Mesendoderm (in vitro differentiated cells): Measurements from ENCODE around the gene MYO18B.

Experiments used
- DNase-seq: peaks from one replicate; pipeline ENCODE4 v3.0.0; 2013
- H2AK5ac ChIP-seq: 2 replicates; pipeline ENCODE4 v1.6.1; 2013; ENCODE audit warnings: low read length, inconsistent platforms
- H2BK120ac ChIP-seq: 2 replicates; pipeline ENCODE4 v1.6.1; 2013; ENCODE audit warnings: low read depth, mild to moderate bottlenecking, low read length, moderate library complexity, mixed read lengths
- H2BK15ac ChIP-seq: replicated peaks from 2 replicates; pipeline ENCODE4 v1.6.1; 2013; ENCODE audit warnings: low read depth, mild to moderate bottlenecking, moderate library complexity
- H2BK5ac ChIP-seq: 2 replicates; pipeline ENCODE4 v1.6.1; 2013; ENCODE audit warnings: low read length, inconsistent platforms
- H3K18ac ChIP-seq: 2 replicates; pipeline ENCODE4 v1.6.1; 2013; ENCODE audit warnings: mild to moderate bottlenecking, low read length, mixed read lengths
- H3K23ac ChIP-seq: one replicate; pipeline ENCODE4 v1.6.1; 2013; ENCODE audit warnings: low read length
- H3K27ac ChIP-seq: 2 replicates; pipeline ENCODE4 v1.5.1; 2013; ENCODE audit warnings: low read depth, mild to moderate bottlenecking, inconsistent platforms, low read length, moderate library complexity
- H3K27me3 ChIP-seq: 2 replicates; pipeline ENCODE4 v1.6.1; 2013; ENCODE audit warnings: low read length, control low read depth, mild to moderate bottlenecking, inconsistent platforms; ENCODE audit not compliant: insufficient read depth, poor library complexity
- H3K36me3 ChIP-seq: 2 replicates; pipeline ENCODE4 v1.6.1; 2013; ENCODE audit warnings: low read length, inconsistent platforms; ENCODE audit not compliant: control insufficient read depth, insufficient read depth
- H3K4ac ChIP-seq: one replicate; pipeline ENCODE4 v1.6.1; 2013; ENCODE audit warnings: low read depth, mild to moderate bottlenecking, low read length, moderate library complexity
- H3K4me1 ChIP-seq: 2 replicates; pipeline ENCODE4 v1.6.1; 2013; ENCODE audit warnings: low read depth, low read length, inconsistent platforms; ENCODE audit not compliant: control insufficient read depth
- H3K4me2 ChIP-seq: 2 replicates; pipeline ENCODE4 v1.6.1; 2013; ENCODE audit warnings: low read length
- H3K4me3 ChIP-seq: 2 replicates; pipeline ENCODE4 v1.5.1; 2013; ENCODE audit warnings: mild to moderate bottlenecking, low read length
- H3K56ac ChIP-seq: one replicate; pipeline ENCODE4 v1.6.1; 2013; ENCODE audit warnings: low read length
- H3K79me1 ChIP-seq: 2 replicates; pipeline ENCODE4 v1.6.1; 2013; ENCODE audit warnings: low read length, inconsistent platforms
- H3K79me2 ChIP-seq: 2 replicates; pipeline ENCODE4 v1.6.1; 2013; ENCODE audit warnings: mild to moderate bottlenecking, low read length; ENCODE audit not compliant: control insufficient read depth, insufficient read depth
- H3K9ac ChIP-seq: 2 replicates; pipeline ENCODE4 v1.6.1; 2013; ENCODE audit warnings: low read length, inconsistent platforms
- H4K5ac ChIP-seq: one replicate; pipeline ENCODE4 v1.6.1; 2013; ENCODE audit warnings: low read length
- H4K8ac ChIP-seq: one replicate; pipeline ENCODE4 v1.6.1; 2013; ENCODE audit warnings: low read depth, mild to moderate bottlenecking, control low read depth, low read length, moderate library complexity
- WGBS: extraction: QIAGEN DNeasy Blood & Tissue Kit; methylation state at CpG from one replicate; pipeline ENCODE4 v1.1.7; 2013; ENCODE audit warnings: low lambda C conversion rate, missing lambda C conversion rate; ENCODE audit not compliant: insufficient coverage; ENCODE audit errors: extremely low coverage; 5-methylcytosine and 5-hydroxymethylcytosine counted together

Gene MYO18B

DNA sequence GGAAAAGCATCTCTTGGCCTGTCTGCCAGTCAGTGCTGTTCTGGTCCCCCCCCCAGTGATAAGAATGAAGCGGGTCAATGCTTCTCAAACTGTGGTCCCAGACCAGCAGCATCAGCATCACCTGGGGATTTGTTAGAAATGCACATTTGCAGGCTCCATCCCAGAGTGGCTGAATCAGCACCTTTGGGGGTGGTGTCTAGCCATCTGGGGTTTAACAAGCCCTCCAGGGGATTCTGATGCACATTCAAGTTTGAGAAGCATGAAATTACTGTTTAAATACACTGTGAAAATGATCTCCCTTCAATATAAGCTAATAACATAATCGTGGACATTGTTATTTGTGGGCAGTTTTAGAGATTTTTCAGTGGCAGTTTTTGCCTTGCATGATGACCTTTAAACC lies 133.5 kb downstream of the MYO18B start:
- Histone ChIP-seq H2AK5ac (no peak overlapping the region), H2BK120ac (no peak overlapping the region), H3K27me3 (no peaks in the 10 kb centered on the region), H3K79me2 (no peaks in the 10 kb centered on the region), H3K18ac (no peak overlapping the region), H3K36me3 (no peaks in the 10 kb centered on the region), H3K56ac (no peak overlapping the region), H3K4ac (no peak overlapping the region), H3K4me1 (no peaks in the 10 kb centered on the region), H2BK5ac (no peak overlapping the region), H3K4me2 (no peak overlapping the region), H4K8ac (no peak overlapping the region), H3K27ac (no peak overlapping the region), H3K23ac (no peak overlapping the region), H3K79me1 (no peaks in the 10 kb centered on the region), H4K5ac (no peak overlapping the region), H3K4me3 (no peak overlapping the region), H3K9ac (no peak overlapping the region), H2BK15ac (no peak overlapping the region)
- DNase-seq: no peak
- WGBS: no CpG with 5 or more reads among the region's 2 CpGs

GRCh38 chr22:25876871-25877270 lies 134.9 kb downstream of the MYO18B start:
- Histone ChIP-seq H3K9ac (no peak overlapping the region), H3K56ac (no peak overlapping the region), H2BK15ac (no peak overlapping the region), H4K8ac (no peak overlapping the region), H3K27ac (no peak overlapping the region), H4K5ac (no peak overlapping the region), H3K4me1 (no peaks in the 10 kb centered on the region), H3K4me2 (no peak overlapping the region), H3K18ac (no peak overlapping the region), H2BK120ac (no peak overlapping the region), H3K79me2 (no peaks in the 10 kb centered on the region), H3K79me1 (no peaks in the 10 kb centered on the region), H3K27me3 (no peaks in the 10 kb centered on the region), H3K4ac (no peak overlapping the region), H3K36me3 (no peaks in the 10 kb centered on the region), H3K23ac (no peak overlapping the region), H3K4me3 (no peak overlapping the region), H2BK5ac (no peak overlapping the region), H2AK5ac (no peak overlapping the region)
- DNase-seq: no peak
- no CpG with 5 or more reads among the region's 4 CpGs for WGBS

GRCh38 chr22:25878933-25879332 lies 136.9 kb downstream of the MYO18B start:
- Histone ChIP-seq H3K36me3 (no peaks in the 10 kb centered on the region), H2BK15ac (no peak overlapping the region), H2BK120ac (no peak overlapping the region), H3K4me2 (no peak overlapping the region), H3K4me1 (no peaks in the 10 kb centered on the region), H3K79me2 (no peaks in the 10 kb centered on the region), H3K4ac (no peak overlapping the region), H4K8ac (no peak overlapping the region), H3K27ac (no peak overlapping the region), H2AK5ac (no peak overlapping the region), H3K27me3 (no peaks in the 10 kb centered on the region), H3K9ac (no peak overlapping the region), H4K5ac (no peak overlapping the region), H2BK5ac (no peak overlapping the region), H3K23ac (no peak overlapping the region), H3K56ac (no peak overlapping the region), H3K4me3 (no peak overlapping the region), H3K79me1 (no peaks in the 10 kb centered on the region), H3K18ac (no peak overlapping the region)
- no CpG with 5 or more reads among the region's 3 CpGs for WGBS
- DNase-seq: no peak

DNA sequence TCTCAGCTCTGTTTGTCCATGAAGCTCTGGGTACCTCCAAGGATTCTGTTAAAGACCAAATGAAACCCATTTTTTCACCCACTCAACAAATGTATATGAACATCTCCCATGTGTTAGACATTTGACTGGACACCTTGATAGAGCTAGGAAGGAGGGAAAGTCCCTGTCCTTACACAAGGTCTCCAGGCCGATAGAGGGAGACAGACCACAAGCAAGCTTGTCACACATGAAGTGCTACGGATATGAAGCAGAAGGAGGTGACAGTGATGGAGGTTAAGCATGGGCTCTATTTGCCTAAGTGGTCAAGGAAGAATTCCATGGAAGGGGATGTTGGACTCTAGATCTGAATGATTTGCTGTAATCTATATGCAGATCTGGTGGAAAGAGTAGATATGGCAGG lies 138.5 kb downstream of the MYO18B start:
- Histone ChIP-seq H3K27ac (no peak overlapping the region), H3K79me1 (no peaks in the 10 kb centered on the region), H3K4me2 (no peak overlapping the region), H4K5ac (no peak overlapping the region), H3K4me3 (no peak overlapping the region), H3K36me3 (no peaks in the 10 kb centered on the region), H3K4me1 (no peaks in the 10 kb centered on the region), H3K27me3 (no peaks in the 10 kb centered on the region), H2AK5ac (no peak overlapping the region), H2BK5ac (no peak overlapping the region), H3K23ac (no peak overlapping the region), H2BK120ac (no peak overlapping the region), H2BK15ac (no peak overlapping the region), H3K4ac (no peak overlapping the region), H4K8ac (no peak overlapping the region), H3K9ac (no peak overlapping the region), H3K18ac (no peak overlapping the region), H3K79me2 (no peaks in the 10 kb centered on the region), H3K56ac (no peak overlapping the region)
- WGBS: no CpG with 5 or more reads among the region's 2 CpGs
- DNase-seq: no peak

- H3K79me2 ChIP-seq: no peaks in the 10 kb centered on the region
- H3K4ac ChIP-seq: no peak overlapping the region
- no peak overlapping the region for H2BK15ac ChIP-seq
- WGBS: no CpG with 5 or more reads among the region's 8 CpGs
- no peak overlapping the region for H2BK120ac ChIP-seq
- no peak overlapping the region for H4K5ac ChIP-seq
- H3K27me3 ChIP-seq: no peaks in the 10 kb centered on the region
- H3K79me1 ChIP-seq: no peaks in the 10 kb centered on the region
- H3K4me3 ChIP-seq: no peak overlapping the region
- H3K9ac ChIP-seq: no peak overlapping the region
- H3K4me2 ChIP-seq: no peak overlapping the region
- no peak overlapping the region for H3K23ac ChIP-seq
- no peak overlapping the region for H4K8ac ChIP-seq
- H3K36me3 ChIP-seq: no peaks in the 10 kb centered on the region
- H2BK5ac ChIP-seq: no peak overlapping the region
- H3K18ac ChIP-seq: no peak overlapping the region
- no peak overlapping the region for H3K27ac ChIP-seq
- no peak overlapping the region for H3K56ac ChIP-seq
- no peak for DNase-seq
- H3K4me1 ChIP-seq: no peaks in the 10 kb centered on the region
- H2AK5ac ChIP-seq: no peak overlapping the region
Measured at GRCh38 chr22:25881210-25881755, 139.3 kb downstream of the MYO18B start.

DNA sequence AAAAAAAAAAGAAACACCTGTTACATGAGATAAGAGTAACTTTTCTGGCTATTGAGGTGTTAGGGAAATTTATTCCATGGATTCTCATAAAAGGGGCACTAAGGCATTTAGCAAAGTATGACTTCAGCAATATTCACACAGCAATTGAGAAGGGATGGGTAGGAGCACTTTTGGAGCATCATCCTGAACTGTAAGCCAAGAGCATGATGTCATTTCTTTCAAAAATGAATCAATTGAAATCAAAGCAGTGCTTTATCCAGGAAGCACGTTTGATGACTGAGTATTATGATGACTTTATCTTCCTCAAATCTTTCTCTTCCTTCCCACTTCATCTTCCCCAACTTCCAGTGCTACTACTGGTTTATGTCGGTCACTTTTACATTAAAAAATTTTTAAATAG lies 140.4 kb downstream of the MYO18B start:
- no peak overlapping the region for H3K4ac ChIP-seq
- WGBS: no CpG with 5 or more reads among the region's 2 CpGs
- H2BK5ac ChIP-seq: no peak overlapping the region
- H3K79me2 ChIP-seq: no peaks in the 10 kb centered on the region
- H3K36me3 ChIP-seq: no peaks in the 10 kb centered on the region
- no peak overlapping the region for H2BK15ac ChIP-seq
- no peaks in the 10 kb centered on the region for H3K4me1 ChIP-seq
- H3K9ac ChIP-seq: no peak overlapping the region
- H4K8ac ChIP-seq: no peak overlapping the region
- H2AK5ac ChIP-seq: no peak overlapping the region
- no peak overlapping the region for H3K23ac ChIP-seq
- H2BK120ac ChIP-seq: no peak overlapping the region
- no peak overlapping the region for H3K4me2 ChIP-seq
- H3K27me3 ChIP-seq: no peaks in the 10 kb centered on the region
- H3K79me1 ChIP-seq: no peaks in the 10 kb centered on the region
- no peak for DNase-seq
- no peak overlapping the region for H3K27ac ChIP-seq
- H3K56ac ChIP-seq: no peak overlapping the region
- no peak overlapping the region for H3K18ac ChIP-seq
- no peak overlapping the region for H4K5ac ChIP-seq
- no peak overlapping the region for H3K4me3 ChIP-seq
